GM12892 (cell line): ENCODE measurements around the gene C20orf202.

Source experiments
- POLR2A ChIP-seq: IDR thresholded peaks from 2 replicates; pipeline ENCODE4 v1.6.1; 2011; ENCODE audit warnings: low read depth, low read length, control low read depth
- POLR2AphosphoS5 ChIP-seq: IDR thresholded peaks from 2 replicates; pipeline ENCODE4 v1.6.1; 2011; ENCODE audit warnings: low read depth, low read length, control low read depth
- TAF1 ChIP-seq: IDR thresholded peaks from 2 replicates; pipeline ENCODE4 v1.6.1; 2011; ENCODE audit warnings: low read depth, mild to moderate bottlenecking, control low read depth, low read length, borderline replicate concordance

- no peak for TF ChIP-seq POLR2A
- no peak for TF ChIP-seq TAF1
- TF ChIP-seq POLR2AphosphoS5: no peak
Observed at GRCh38 chr20:1187605-1188171, 15.6 kb upstream of the C20orf202 start.
